ENCODE data around the gene GPR157. TPM values are rescaled to one million over a fixed set of nuclear protein-coding genes. Genes with fewer than 3 reads are reported as not detected.
"Not testable (repeated sequence)": the region's sequence is repeated elsewhere in the genome, so short reads cannot be mapped to it uniquely, and the experiment has no call there.

The GPR157 gene
- polyA plus RNA-seq, 3 donors = 0.56 to 1.1 (median 0.72) TPM

- 87% methylated on average over 15 of the region's 17 CpGs for WGBS (ENCODE audit: insufficient coverage)
Observed at GRCh38 chr1:9145021-9145668, 16.2 kb upstream of the GPR157 start.

DNA sequence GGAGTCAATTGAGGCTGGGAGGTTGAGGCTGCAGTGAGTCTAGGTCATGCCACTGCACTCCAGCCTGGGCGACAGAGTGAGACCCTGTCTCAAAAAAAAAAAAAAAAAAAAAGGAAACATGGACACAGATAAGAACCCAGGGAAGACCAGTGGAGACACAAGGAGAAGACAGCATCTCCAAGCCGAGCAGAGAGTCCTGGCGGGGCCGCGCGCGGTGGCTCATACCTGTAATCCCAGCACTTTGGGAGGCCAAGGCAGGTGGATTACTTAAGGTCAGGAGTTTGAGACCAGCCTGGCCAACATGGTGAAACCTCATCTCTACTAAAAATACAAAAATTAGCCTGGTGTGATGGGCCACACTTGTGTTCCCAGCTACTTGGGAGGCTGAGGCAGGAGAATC lies 15.6 kb upstream of the GPR157 start:
- WGBS (ENCODE audit: insufficient coverage) = 98% methylated on average over 7 of the region's 7 CpGs
- not testable (repeated sequence) for H3K27ac Mint-ChIP-seq; H3K27me3 ChIP-seq (ENCODE audit: control insufficient read depth in 2 of 2, insufficient read depth in 2 of 2, low read length in 2 of 2); H2AFZ ChIP-seq (ENCODE audit: insufficient read depth, low read depth, low read length, poor library complexity, severe bottlenecking); H3K9ac ChIP-seq (ENCODE audit: insufficient read depth, low read length, poor library complexity, severe bottlenecking); H3K4me2 ChIP-seq (replicated peaks; ENCODE audit: extremely low read depth, low read length, poor library complexity, severe bottlenecking); H3K27me3 Mint-ChIP-seq (ENCODE audit: low read depth in 3 of 3); H3K9me3 Mint-ChIP-seq; H3K36me3 Mint-ChIP-seq; DNase-seq; H3K36me3 ChIP-seq (replicated peaks in 1 of 2; ENCODE audit: control insufficient read depth in 1 of 2, insufficient read depth in 2 of 2, low read length in 2 of 2); H3K79me2 ChIP-seq (ENCODE audit: insufficient read depth, low read length); H3K9me3 ChIP-seq (replicated peaks in 1 of 2; ENCODE audit: control insufficient read depth in 1 of 2, insufficient read depth in 1 of 2, low read length in 2 of 2); H3K4me3 Mint-ChIP-seq; H3K4me3 ChIP-seq (replicated peaks in 1 of 3; ENCODE audit: low read depth in 2 of 3, low read length in 3 of 3); H4K20me1 ChIP-seq (ENCODE audit: insufficient read depth, low read length); H3K27ac ChIP-seq (ENCODE audit: low read depth in 1 of 2, low read length in 2 of 2)
- intact Hi-C loops (cut with micrococcal nuclease) = loop anchor here in 1 of 2 donors (5.0 kb wide), 1 partner anchor 53 kb away; no protein-coding TSS in a partner anchor
- peaks cover 18 to 21% of the 10 kb centered on the region in 2 donors for H3K4me1 ChIP-seq (ENCODE audit: control insufficient read depth in 1 of 2, insufficient read depth in 2 of 2, low read length in 2 of 2)
- peaks cover 26% of the 10 kb centered on the region for H3K4me1 Mint-ChIP-seq

More at GRCh38 chr1:9145021-9145668, 16.2 kb upstream of the GPR157 start:
- H3K4me2 ChIP-seq (replicated peaks; ENCODE audit: extremely low read depth, low read length, poor library complexity, severe bottlenecking) = no peak overlapping the region
- intact Hi-C loops (cut with micrococcal nuclease) = no loop called here
- H3K9ac ChIP-seq (ENCODE audit: insufficient read depth, low read length, poor library complexity, severe bottlenecking) = no peak overlapping the region
- peak overlapping the region in 1 of 7 donors; percentile 69 for H3K27ac Mint-ChIP-seq
- peaks cover 26% of the 10 kb centered on the region for H3K4me1 Mint-ChIP-seq
- peaks cover 0 to 3% (median 0%) of the 10 kb centered on the region in 7 donors for H3K9me3 Mint-ChIP-seq
- H3K4me3 Mint-ChIP-seq = no peak overlapping the region
- no peaks in the 10 kb centered on the region for H3K9me3 ChIP-seq (replicated peaks in 1 of 2; ENCODE audit: control insufficient read depth in 1 of 2, insufficient read depth in 1 of 2, low read length in 2 of 2)
- no peaks in the 10 kb centered on the region for H4K20me1 ChIP-seq (ENCODE audit: insufficient read depth, low read length)
- peaks cover 3 to 5% (median 5%) of the 10 kb centered on the region in 3 donors for H3K27me3 Mint-ChIP-seq (ENCODE audit: low read depth in 3 of 3)
- no peaks in the 10 kb centered on the region for H3K27me3 ChIP-seq (ENCODE audit: control insufficient read depth in 2 of 2, insufficient read depth in 2 of 2, low read length in 2 of 2)
- H2AFZ ChIP-seq (ENCODE audit: insufficient read depth, low read depth, low read length, poor library complexity, severe bottlenecking) = no peak overlapping the region
- H3K4me1 ChIP-seq (ENCODE audit: control insufficient read depth in 1 of 2, insufficient read depth in 2 of 2, low read length in 2 of 2) = peaks cover 18 to 21% of the 10 kb centered on the region in 2 donors
- H3K36me3 Mint-ChIP-seq = no peaks in the 10 kb centered on the region
- TF ChIP-seq, protein P1, sequence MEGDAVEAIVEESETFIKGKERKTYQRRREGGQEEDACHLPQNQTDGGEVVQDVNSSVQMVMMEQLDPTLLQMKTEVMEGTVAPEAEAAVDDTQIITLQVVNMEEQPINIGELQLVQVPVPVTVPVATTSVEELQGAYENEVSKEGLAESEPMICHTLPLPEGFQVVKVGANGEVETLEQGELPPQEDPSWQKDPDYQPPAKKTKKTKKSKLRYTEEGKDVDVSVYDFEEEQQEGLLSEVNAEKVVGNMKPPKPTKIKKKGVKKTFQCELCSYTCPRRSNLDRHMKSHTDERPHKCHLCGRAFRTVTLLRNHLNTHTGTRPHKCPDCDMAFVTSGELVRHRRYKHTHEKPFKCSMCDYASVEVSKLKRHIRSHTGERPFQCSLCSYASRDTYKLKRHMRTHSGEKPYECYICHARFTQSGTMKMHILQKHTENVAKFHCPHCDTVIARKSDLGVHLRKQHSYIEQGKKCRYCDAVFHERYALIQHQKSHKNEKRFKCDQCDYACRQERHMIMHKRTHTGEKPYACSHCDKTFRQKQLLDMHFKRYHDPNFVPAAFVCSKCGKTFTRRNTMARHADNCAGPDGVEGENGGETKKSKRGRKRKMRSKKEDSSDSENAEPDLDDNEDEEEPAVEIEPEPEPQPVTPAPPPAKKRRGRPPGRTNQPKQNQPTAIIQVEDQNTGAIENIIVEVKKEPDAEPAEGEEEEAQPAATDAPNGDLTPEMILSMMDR (IDR thresholded peaks at IDR 0.05) = no peak
- H3K36me3 ChIP-seq (replicated peaks in 1 of 2; ENCODE audit: control insufficient read depth in 1 of 2, insufficient read depth in 2 of 2, low read length in 2 of 2) = no peaks in the 10 kb centered on the region
- peak in 2 of 3 donors; percentile 49 to 60 for DNase-seq
- H3K27ac ChIP-seq (ENCODE audit: low read depth in 1 of 2, low read length in 2 of 2) = no peak overlapping the region
- no peaks in the 10 kb centered on the region for H3K79me2 ChIP-seq (ENCODE audit: insufficient read depth, low read length)
- no peak overlapping the region for H3K4me3 ChIP-seq (replicated peaks in 1 of 3; ENCODE audit: low read depth in 2 of 3, low read length in 3 of 3)
